Renal cortical epithelial cell (primary cell): ENCODE measurements around the gene ELL. TPM values are rescaled to one million over a fixed set of nuclear protein-coding genes. Genes with fewer than 3 reads are reported as not detected.

Source experiments
- DNase-seq: peaks from one replicate; pipeline ENCODE4 v3.0.0-alpha.2; 2011; ENCODE audit warnings: low read depth
- total RNA-seq: library from RNA; depleted of rRNA; stranded (reverse); fragments of >200 nt; gene quantifications from 2 replicates; pipeline ENCODE4 v1.2.3, GENCODE V29; 2014

ELL gene
- total RNA-seq, 1 donor from 2014 or later = 13.3 TPM

GRCh38 chr19:18504886-18505610 lies 16.8 kb downstream of the ELL start:
- DNase-seq = no peak

- DNase-seq = peak; percentile 84
These were observed 17.6 kb downstream of the ELL start for GRCh38 chr19:18503971-18504885.

GRCh38 chr19:18503337-18503970 lies 18.4 kb downstream of the ELL start:
- DNase-seq = no peak

GRCh38 chr19:18502638-18503294 lies 19.1 kb downstream of the ELL start:
- no peak for DNase-seq

- DNase-seq = no peak
These were observed 19.6 kb downstream of the ELL start for GRCh38 chr19:18502246-18502637.

GRCh38 chr19:18501832-18502231 lies 20.0 kb downstream of the ELL start:
- DNase-seq = no peak

GRCh38 chr19:18501351-18501750 lies 20.5 kb downstream of the ELL start:
- DNase-seq = no peak

- no peak for DNase-seq
These were observed 21.1 kb downstream of the ELL start for GRCh38 chr19:18500799-18501198.

GRCh38 chr19:18500376-18500775 lies 21.5 kb downstream of the ELL start:
- no peak for DNase-seq

GRCh38 chr19:18499055-18499775 lies 22.7 kb downstream of the ELL start:
- no peak for DNase-seq

GRCh38 chr19:18496980-18497256 lies 25.0 kb downstream of the ELL start:
- peak; percentile 83 for DNase-seq

- DNase-seq = peak; percentile 64
These were observed 25.5 kb downstream of the ELL start for GRCh38 chr19:18496167-18496979.

GRCh38 chr19:18495204-18495911 lies 26.5 kb downstream of the ELL start:
- DNase-seq = no peak

GRCh38 chr19:18494267-18494607 lies 27.6 kb downstream of the ELL start:
- DNase-seq = no peak

GRCh38 chr19:18493440-18494266 lies 28.2 kb downstream of the ELL start:
- no peak for DNase-seq

GRCh38 chr19:18491995-18492953 lies 29.6 kb downstream of the ELL start:
- no peak for DNase-seq

- DNase-seq = no peak
These were observed 31.1 kb downstream of the ELL start for GRCh38 chr19:18490728-18491127.

GRCh38 chr19:18489627-18490184 lies 32.2 kb downstream of the ELL start:
- no peak for DNase-seq
